T-helper 22 cell (primary cell): Measurements from ENCODE around the gene LY9.
"Not testable (repeated sequence)": the region's sequence is repeated elsewhere in the genome, so short reads cannot be mapped to it uniquely, and the experiment has no call there.

Source experiments
- DNase-seq: peaks from one replicate; pipeline ENCODE4 v3.0.0-alpha.2; 2020; ENCODE audit warnings: low read depth

Gene LY9

DNA sequence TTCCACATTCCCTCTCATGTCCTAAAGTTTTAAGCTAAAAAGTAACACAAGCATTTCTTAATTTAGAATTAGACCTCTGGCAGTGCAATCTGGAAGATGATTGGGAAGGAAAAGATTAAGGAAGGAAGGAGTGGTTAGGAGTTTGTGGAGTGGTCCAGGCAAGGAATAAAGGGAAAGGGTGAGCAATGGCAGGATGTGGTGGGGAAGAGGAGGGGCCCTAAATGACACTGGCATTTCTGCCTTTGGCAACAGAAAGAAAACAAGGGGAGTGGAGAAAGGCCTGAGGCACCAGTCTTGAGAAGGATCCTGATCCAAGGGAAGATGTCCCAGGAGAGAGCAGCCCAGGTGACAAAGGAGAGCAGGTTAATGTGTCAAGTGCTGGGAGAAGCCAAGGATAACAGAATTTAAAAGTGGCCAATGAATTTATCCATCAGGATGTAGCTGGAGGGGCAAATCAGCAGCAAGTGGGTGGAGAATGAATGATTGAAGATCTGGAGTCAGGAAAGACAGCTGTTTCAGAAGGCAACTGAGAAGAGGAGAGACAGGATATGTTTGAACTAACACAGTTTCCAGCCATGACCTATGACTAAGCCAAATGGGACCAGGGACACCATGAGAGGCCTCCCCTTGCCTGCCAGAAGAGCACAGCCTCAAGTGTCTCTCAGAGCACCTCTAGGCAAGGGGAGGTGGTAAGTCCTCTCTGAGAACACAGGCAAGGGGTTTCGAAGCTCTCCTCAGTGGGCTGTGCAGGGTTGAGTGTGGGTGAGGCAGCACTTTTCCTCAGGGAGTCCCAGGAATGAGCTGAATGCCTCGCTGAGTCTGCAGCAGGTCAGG lies 20.9 kb upstream of the LY9 start:
- no peak for DNase-seq

GRCh38 chr1:160776178-160776577 lies 19.8 kb upstream of the LY9 start:
- DNase-seq: no peak

GRCh38 chr1:160777486-160778089 lies 18.4 kb upstream of the LY9 start:
- DNase-seq: peak; percentile 13

- no peak for DNase-seq
Observed at GRCh38 chr1:160778976-160779375, 17.0 kb upstream of the LY9 start.

GRCh38 chr1:160779626-160780397 lies 16.2 kb upstream of the LY9 start:
- no peak for DNase-seq

- no peak for DNase-seq
Observed at GRCh38 chr1:160780398-160780755, 15.6 kb upstream of the LY9 start.

GRCh38 chr1:160781186-160781766 lies 14.7 kb upstream of the LY9 start:
- no peak for DNase-seq

- DNase-seq: no peak
Observed at GRCh38 chr1:160781914-160782689, 13.9 kb upstream of the LY9 start.

GRCh38 chr1:160782988-160783765 lies 12.8 kb upstream of the LY9 start:
- DNase-seq: not testable (repeated sequence)

GRCh38 chr1:160789051-160789701 lies 6.8 kb upstream of the LY9 start:
- DNase-seq: no peak

DNA sequence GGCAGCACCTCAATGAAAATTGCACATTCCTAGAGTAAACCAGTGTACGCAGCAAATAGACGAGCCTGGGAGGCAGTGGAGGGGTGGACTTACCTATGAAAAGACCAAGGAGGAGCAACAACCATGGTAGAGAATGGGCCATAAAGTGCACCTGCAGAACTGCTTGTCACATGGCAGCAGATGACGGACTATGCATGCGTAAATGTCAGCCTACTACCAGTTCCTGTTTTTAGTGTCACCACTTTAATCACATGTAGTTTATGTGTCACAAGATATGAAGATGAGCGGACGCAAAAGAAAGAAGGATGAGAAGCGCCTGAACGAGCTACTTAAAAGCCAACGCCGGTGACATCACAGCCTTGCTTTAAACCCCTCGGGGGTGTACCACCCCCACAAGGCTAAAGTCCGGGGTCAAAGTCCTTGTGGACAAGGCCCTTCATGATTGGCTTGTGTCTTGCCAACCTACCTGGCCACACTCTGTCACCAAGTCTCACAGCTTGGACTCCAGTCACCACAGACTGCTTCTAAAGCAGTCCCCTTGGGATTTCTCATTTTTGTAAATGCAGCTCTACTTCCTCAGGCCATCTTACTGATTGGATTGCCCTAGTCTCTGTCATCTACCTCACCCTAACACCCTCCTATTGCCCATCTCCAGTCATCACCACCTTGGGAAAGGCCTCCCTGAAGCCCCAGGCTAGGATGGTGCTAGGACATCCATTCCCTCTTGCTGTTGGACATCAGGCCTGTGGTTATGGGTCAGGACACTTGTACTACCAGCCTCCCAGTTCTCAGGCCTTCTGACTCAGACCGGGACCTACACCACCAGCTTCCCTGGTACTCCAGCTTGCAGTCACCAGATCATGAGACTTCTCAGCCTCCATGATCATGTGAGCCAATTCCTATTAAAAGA lies 6.0 kb upstream of the LY9 start:
- DNase-seq: no peak

- no peak for DNase-seq
Observed at GRCh38 chr1:160794376-160794775, 1.6 kb upstream of the LY9 start.

- no peak for DNase-seq
Observed at GRCh38 chr1:160797271-160797709, 1.3 kb downstream of the LY9 start.

DNA sequence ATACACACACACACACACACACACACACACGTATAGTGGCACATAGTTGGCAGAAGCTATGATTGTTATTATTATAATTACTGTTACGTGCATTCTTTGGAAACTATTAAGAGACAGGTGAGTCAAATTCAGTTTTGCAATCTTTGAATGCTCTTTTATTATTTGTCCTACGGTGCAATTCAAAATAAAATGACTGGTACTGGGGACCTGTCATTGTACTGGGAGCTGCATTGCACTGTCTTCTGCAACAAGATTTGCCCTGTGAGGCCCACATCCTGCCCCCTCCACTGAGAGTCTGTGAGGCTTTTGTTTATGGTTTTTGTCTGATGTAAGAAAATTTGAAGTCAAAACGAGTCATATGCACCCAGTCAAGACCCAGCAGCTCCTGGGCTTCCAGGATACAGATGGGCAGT lies 1.9 kb downstream of the LY9 start:
- peak; percentile 51 for DNase-seq

GRCh38 chr1:160798439-160798838 lies 2.5 kb downstream of the LY9 start:
- DNase-seq: no peak

- no peak for DNase-seq
Observed at GRCh38 chr1:160799641-160800040, 3.7 kb downstream of the LY9 start.

DNA sequence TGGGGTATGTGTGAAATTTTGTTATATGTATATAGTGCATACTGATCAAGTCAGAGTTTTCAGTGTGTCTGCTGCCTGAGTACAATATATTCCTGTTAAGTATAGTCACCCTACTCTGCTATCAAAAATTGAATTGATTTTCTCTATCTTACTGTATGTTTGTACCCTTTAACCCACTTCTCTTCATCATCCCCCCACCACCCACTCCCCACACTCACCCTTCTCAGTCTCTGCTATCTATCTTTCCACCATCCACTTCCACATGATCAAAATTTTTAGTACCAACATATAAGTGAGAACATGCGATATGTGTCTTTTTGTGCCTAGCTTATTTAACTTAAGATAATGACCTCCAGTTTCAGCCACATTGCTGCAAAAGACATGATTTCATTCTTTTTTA lies 4.2 kb downstream of the LY9 start:
- DNase-seq: no peak

DNA sequence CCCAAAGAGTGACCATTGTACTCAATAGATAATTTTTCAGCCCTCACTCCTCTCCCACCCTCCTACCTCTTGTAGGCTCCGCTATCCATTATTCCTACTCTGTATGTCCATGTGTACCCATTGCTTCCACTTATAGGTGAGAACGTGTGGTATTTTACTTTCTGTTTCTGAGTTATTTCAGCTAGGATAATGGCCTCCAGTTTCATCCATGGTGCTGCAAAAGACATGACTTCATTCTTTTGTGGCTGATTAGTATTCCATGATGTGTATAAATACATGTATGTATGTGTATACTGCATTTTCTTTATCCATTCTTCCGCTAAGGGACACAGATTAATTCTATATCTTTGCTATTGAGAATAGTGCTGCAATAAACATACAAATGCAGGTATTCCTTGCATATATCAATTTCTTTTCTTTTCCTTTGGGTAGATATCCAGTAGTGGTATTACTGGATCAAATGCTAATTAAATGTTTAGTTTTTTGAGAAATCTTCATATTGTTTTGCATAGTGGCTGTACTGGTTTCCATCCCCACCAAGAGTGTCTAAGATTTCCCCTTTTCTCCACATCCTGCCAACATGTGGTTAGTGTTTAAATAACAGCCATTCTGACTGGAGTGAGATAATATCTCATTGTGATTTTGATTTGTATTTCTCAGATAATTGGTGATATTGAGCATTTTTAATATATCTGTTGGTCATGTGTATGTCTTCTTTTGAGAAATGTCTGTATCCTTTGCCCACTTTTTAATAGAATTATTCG lies 4.9 kb downstream of the LY9 start:
- no peak for DNase-seq
